ENCODE results near the gene LCT. TPM values are rescaled to one million over a fixed set of nuclear protein-coding genes. Genes with fewer than 3 reads are reported as not detected.

Gene LCT
- total RNA-seq, 1 donor from 2014 or later: not detected

DNA sequence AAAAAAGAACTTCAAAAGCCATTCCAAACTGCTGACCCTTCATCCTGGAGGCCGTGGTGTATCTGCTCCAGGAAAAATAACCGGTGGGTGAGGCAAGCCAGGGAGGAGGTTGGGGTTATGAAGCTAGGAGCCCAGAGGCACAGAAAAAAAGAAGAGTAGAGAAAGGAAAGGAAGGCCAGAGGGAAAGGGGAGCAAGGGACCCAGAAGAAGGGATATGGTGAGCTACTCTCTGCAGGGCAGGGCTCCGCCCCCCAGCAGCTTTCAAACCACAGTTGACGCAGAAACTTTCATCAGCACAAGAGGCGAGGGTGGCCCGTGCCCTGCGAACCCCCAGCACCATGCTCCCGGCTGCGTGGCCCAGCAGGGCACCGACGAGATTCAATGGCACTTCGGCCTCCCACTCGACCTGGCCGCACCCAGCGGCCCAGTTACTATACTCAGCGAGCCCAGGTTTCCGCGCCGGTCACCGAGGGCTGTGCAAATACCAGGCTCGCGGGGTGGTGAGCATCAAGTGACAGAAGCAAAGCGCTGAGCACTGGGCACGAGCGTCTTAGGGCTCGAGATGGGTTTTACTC lies 38.6 kb upstream of the LCT start:
- Histone ChIP-seq H3K9me3 (replicated peaks) (no peaks in the 10 kb centered on the region), H3K27me3 (ENCODE audit: low read depth) (no peaks in the 10 kb centered on the region), H3K27ac (replicated peaks) (peak overlapping the region; percentile 73), H3K4me1 (peaks cover 16% of the 10 kb centered on the region), H3K36me3 (peaks cover 7% of the 10 kb centered on the region), H3K4me3 (peak overlapping the region; percentile 89)
- TF ChIP-seq, protein P1, sequence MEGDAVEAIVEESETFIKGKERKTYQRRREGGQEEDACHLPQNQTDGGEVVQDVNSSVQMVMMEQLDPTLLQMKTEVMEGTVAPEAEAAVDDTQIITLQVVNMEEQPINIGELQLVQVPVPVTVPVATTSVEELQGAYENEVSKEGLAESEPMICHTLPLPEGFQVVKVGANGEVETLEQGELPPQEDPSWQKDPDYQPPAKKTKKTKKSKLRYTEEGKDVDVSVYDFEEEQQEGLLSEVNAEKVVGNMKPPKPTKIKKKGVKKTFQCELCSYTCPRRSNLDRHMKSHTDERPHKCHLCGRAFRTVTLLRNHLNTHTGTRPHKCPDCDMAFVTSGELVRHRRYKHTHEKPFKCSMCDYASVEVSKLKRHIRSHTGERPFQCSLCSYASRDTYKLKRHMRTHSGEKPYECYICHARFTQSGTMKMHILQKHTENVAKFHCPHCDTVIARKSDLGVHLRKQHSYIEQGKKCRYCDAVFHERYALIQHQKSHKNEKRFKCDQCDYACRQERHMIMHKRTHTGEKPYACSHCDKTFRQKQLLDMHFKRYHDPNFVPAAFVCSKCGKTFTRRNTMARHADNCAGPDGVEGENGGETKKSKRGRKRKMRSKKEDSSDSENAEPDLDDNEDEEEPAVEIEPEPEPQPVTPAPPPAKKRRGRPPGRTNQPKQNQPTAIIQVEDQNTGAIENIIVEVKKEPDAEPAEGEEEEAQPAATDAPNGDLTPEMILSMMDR (IDR thresholded peaks at IDR 0.05; ENCODE audit: borderline replicate concordance): no peak
- DNase-seq: peak; percentile 24
- intact Hi-C loops (cut with micrococcal nuclease): no loop called here

DNA sequence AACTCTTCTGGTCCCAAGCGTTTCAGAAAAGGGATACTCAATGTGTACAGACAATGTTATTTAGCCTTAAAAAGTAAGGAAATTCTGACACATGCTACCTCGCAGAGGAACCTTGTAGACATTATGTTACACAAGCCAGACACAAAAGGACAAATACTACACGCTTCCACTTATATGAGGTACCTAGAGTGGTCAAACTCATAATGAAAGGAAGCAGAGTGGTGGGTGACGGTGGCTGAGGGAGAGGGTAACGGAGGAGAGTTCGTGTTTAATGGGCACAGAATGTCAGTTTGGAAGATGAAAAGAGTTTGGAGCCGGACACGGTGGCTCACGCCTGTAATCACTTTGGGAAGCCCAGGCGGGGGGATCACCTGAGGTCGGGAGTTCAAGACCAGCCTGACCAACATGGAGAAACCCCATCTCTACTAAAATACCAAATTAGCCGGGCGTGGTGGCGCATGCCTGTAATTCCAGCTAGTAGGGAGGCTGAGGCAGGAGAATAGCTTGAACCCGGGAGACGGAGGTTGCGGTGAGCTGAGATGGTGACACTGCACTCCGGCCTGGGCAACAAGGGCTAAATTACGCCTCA lies 37.9 kb upstream of the LCT start:
- H3K27me3 ChIP-seq (ENCODE audit: low read depth): no peaks in the 10 kb centered on the region
- intact Hi-C loops (cut with micrococcal nuclease): no loop called here
- H3K4me3 ChIP-seq: peak overlapping the region; percentile 89
- TF ChIP-seq, protein P1 (IDR thresholded peaks at IDR 0.05; ENCODE audit: borderline replicate concordance): no peak
- peaks cover 16% of the 10 kb centered on the region for H3K4me1 ChIP-seq
- no peak for DNase-seq
- peaks cover 11% of the 10 kb centered on the region for H3K36me3 ChIP-seq
- H3K27ac ChIP-seq (replicated peaks): no peak overlapping the region
- H3K9me3 ChIP-seq (replicated peaks): no peaks in the 10 kb centered on the region

DNA sequence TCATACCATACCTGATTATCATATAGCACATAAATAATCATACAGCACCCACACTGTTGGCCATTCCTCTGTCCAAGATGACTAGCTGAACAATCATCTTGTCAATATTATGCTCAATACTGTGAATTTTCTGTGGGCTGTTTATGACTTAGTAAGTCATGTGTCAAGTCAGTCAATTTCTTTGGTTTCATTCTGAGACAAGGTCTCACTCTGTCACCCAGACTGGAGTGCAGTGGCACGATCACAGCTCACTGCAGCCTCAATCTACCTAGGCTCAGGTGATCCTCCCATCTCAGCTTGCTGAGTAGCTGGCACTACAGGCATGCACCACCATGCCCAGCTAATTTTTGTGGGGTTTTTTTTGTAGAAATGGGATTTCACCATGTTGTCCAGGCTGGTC lies 33.6 kb upstream of the LCT start:
- Histone ChIP-seq H3K27ac (replicated peaks) (no peak overlapping the region), H3K4me3 (no peak overlapping the region), H3K27me3 (ENCODE audit: low read depth) (no peaks in the 10 kb centered on the region), H3K36me3 (peaks cover 49% of the 10 kb centered on the region), H3K4me1 (peaks cover 5% of the 10 kb centered on the region), H3K9me3 (replicated peaks) (no peaks in the 10 kb centered on the region)
- intact Hi-C loops (cut with micrococcal nuclease): no loop called here
- TF ChIP-seq, protein P1 (IDR thresholded peaks at IDR 0.05; ENCODE audit: borderline replicate concordance): no peak
- DNase-seq: no peak

DNA sequence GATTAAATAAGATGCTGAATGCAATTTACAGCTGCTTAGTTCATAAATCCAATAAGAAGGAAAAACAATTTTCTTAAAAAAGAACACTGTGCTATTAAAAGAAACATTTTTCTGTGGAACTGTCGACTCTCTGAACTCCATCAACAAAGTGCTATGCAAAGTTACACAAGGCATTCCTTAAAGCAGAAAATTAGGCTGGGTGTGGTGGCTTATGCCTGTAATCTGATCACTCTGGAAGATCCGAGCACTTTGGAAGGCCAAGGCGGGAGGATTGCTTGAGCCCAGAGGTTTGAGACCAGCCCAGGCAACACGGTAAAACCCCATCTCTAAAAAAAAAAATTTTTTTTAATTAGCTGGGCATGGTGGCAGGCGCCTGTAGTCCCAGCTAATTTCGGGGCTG lies 26.2 kb upstream of the LCT start:
- no peak overlapping the region for H3K4me3 ChIP-seq
- H3K9me3 ChIP-seq (replicated peaks): no peaks in the 10 kb centered on the region
- intact Hi-C loops (cut with micrococcal nuclease): no loop called here
- no peak overlapping the region for H3K27ac ChIP-seq (replicated peaks)
- H3K4me1 ChIP-seq: no peaks in the 10 kb centered on the region
- peaks cover 75% of the 10 kb centered on the region for H3K36me3 ChIP-seq
- H3K27me3 ChIP-seq (ENCODE audit: low read depth): no peaks in the 10 kb centered on the region
- TF ChIP-seq, protein P1 (IDR thresholded peaks at IDR 0.05; ENCODE audit: borderline replicate concordance): no peak
- DNase-seq: no peak

DNA sequence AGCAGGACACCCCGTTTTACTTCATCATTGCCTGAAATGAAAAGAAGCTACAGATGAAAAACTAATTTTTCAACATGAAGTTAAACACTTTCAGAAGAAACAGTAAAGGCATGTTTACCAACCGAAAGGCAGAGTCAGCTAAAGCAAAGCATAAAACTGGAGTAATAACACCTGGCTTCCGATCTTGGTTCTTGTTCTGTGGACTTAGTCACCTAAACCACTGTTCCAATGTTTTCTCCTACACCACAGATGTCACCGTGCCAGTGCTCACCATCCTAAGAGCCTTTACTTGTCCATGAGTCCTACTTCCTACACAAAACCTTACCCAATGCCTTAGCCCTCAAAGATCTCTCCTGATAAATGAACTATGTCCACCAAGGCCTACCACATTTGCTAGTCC lies 25.7 kb upstream of the LCT start:
- Histone ChIP-seq H3K4me3 (no peak overlapping the region), H3K36me3 (peaks cover 75% of the 10 kb centered on the region), H3K27ac (replicated peaks) (no peak overlapping the region), H3K4me1 (no peaks in the 10 kb centered on the region), H3K9me3 (replicated peaks) (no peaks in the 10 kb centered on the region), H3K27me3 (ENCODE audit: low read depth) (no peaks in the 10 kb centered on the region)
- no peak for DNase-seq
- intact Hi-C loops (cut with micrococcal nuclease): no loop called here
- TF ChIP-seq, protein P1 (IDR thresholded peaks at IDR 0.05; ENCODE audit: borderline replicate concordance): no peak

Data from left ventricle myocardium inferior (tissue), 1 donor.